ENCODE data around the gene COPE. TPM values are rescaled to one million over a fixed set of nuclear protein-coding genes. Genes with fewer than 3 reads are reported as not detected.
"Not testable (repeated sequence)": the region's sequence is repeated elsewhere in the genome, so short reads cannot be mapped to it uniquely, and the experiment has no call there.

COPE gene
- total RNA-seq, 1 donor from 2014 or later: 67.8 TPM

- H3K27ac ChIP-seq (ENCODE audit: low read depth, low read length): no peak overlapping the region
- peaks cover 33 to 48% (median 43%) of the 10 kb centered on the region in 3 donors for H3K36me3 ChIP-seq (ENCODE audit: control insufficient read depth in 3 of 3, insufficient read depth in 3 of 3, low read length in 3 of 3)
- no peak overlapping the region for H3K9ac ChIP-seq (ENCODE audit: low read depth in 1 of 3, low read length in 3 of 3)
- no peaks in the 10 kb centered on the region for H3K27me3 ChIP-seq (ENCODE audit: control insufficient read depth in 3 of 3, insufficient read depth in 3 of 3, low read length in 3 of 3)
- peaks cover 0 to 3% (median 0%) of the 10 kb centered on the region in 3 donors for H3K4me1 ChIP-seq (ENCODE audit: control insufficient read depth in 3 of 3, insufficient read depth in 3 of 3, low read length in 3 of 3)
- H3K9me3 ChIP-seq (ENCODE audit: control insufficient read depth in 3 of 3, low read length in 3 of 3): no peaks in the 10 kb centered on the region
- H3K4me3 ChIP-seq (ENCODE audit: low read length in 3 of 3): no peak overlapping the region
These were observed 15.8 kb downstream of the COPE start for GRCh38 chr19:18903156-18904037.

- not testable (repeated sequence) for H3K9ac ChIP-seq (ENCODE audit: low read depth in 1 of 3, low read length in 3 of 3); H3K4me3 ChIP-seq (ENCODE audit: low read length in 3 of 3); H3K27me3 ChIP-seq (ENCODE audit: control insufficient read depth in 3 of 3, insufficient read depth in 3 of 3, low read length in 3 of 3); H3K27ac ChIP-seq (ENCODE audit: low read depth, low read length); H3K9me3 ChIP-seq (ENCODE audit: control insufficient read depth in 3 of 3, low read length in 3 of 3); H3K4me1 ChIP-seq (ENCODE audit: control insufficient read depth in 3 of 3, insufficient read depth in 3 of 3, low read length in 3 of 3)
- peaks cover 29 to 43% (median 39%) of the 10 kb centered on the region in 3 donors for H3K36me3 ChIP-seq (ENCODE audit: control insufficient read depth in 3 of 3, insufficient read depth in 3 of 3, low read length in 3 of 3)
These were observed 16.7 kb downstream of the COPE start for GRCh38 chr19:18902519-18902918.

- no peak overlapping the region for H3K4me3 ChIP-seq (ENCODE audit: low read length in 3 of 3)
- no peaks in the 10 kb centered on the region for H3K9me3 ChIP-seq (ENCODE audit: control insufficient read depth in 3 of 3, low read length in 3 of 3)
- no peak overlapping the region for H3K9ac ChIP-seq (ENCODE audit: low read depth in 1 of 3, low read length in 3 of 3)
- H3K4me1 ChIP-seq (ENCODE audit: control insufficient read depth in 3 of 3, insufficient read depth in 3 of 3, low read length in 3 of 3): peaks cover 3 to 7% (median 4%) of the 10 kb centered on the region in 3 donors
- H3K36me3 ChIP-seq (ENCODE audit: control insufficient read depth in 3 of 3, insufficient read depth in 3 of 3, low read length in 3 of 3): peaks cover 23 to 38% (median 31%) of the 10 kb centered on the region in 3 donors
- no peaks in the 10 kb centered on the region for H3K27me3 ChIP-seq (ENCODE audit: control insufficient read depth in 3 of 3, insufficient read depth in 3 of 3, low read length in 3 of 3)
- no peak overlapping the region for H3K27ac ChIP-seq (ENCODE audit: low read depth, low read length)
These were observed 17.7 kb downstream of the COPE start for GRCh38 chr19:18901491-18901890.

- no peak overlapping the region for H3K9ac ChIP-seq (ENCODE audit: low read depth in 1 of 3, low read length in 3 of 3)
- no peak overlapping the region for H3K27ac ChIP-seq (ENCODE audit: low read depth, low read length)
- no peaks in the 10 kb centered on the region for H3K27me3 ChIP-seq (ENCODE audit: control insufficient read depth in 3 of 3, insufficient read depth in 3 of 3, low read length in 3 of 3)
- peaks cover 18 to 32% (median 27%) of the 10 kb centered on the region in 3 donors for H3K36me3 ChIP-seq (ENCODE audit: control insufficient read depth in 3 of 3, insufficient read depth in 3 of 3, low read length in 3 of 3)
- H3K4me1 ChIP-seq (ENCODE audit: control insufficient read depth in 3 of 3, insufficient read depth in 3 of 3, low read length in 3 of 3): peaks cover 3 to 7% (median 4%) of the 10 kb centered on the region in 3 donors
- H3K9me3 ChIP-seq (ENCODE audit: control insufficient read depth in 3 of 3, low read length in 3 of 3): no peaks in the 10 kb centered on the region
- no peak overlapping the region for H3K4me3 ChIP-seq (ENCODE audit: low read length in 3 of 3)
These were observed 18.3 kb downstream of the COPE start for GRCh38 chr19:18900700-18901481.

DNA sequence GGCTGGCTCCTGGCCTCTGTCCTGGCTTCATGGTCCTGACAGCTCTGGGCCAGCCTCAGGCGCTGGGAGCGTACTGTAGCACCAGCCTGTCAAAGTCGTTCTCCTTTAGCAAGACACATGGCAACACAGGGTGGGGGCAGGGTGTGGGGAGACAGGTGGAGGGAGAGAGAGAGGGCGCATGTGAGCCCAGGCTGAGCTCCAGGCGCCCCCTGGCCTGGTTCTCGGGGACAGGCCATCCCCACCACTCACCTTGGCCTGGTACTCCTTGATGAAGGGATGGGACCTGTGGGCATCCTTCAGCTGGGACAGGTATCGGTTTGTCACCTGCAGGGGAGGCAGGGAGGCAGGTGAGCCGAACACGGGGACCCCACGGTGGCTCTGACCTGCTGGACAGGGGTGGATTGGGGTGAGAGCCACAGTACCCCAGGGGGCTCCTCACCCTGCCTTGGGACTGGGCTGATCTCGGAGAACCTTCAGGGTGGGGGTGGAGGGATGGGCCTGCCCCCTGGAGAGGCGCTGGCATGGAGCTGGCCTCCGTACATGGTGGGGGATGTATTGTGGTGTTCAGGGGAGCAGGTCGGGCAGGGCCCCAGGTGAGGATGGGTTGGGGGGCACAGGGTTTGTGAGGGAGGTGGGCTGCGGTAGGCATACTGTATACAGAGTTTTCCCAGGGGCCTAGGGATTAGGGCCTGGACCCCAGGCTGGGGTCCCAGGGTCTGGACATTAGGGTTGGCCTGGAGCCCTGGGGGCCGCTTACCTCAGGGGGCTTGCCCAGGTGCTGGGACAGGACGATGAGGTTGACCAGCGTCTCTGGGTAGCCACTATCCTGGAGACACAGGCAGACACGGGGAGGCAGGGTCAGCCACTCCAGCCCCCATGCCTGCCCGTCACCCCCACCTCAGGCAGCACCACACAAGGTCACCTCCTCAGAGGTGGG is 19.3 kb downstream of the COPE start:
- H3K36me3 ChIP-seq (ENCODE audit: control insufficient read depth in 3 of 3, insufficient read depth in 3 of 3, low read length in 3 of 3): peaks cover 12 to 24% (median 22%) of the 10 kb centered on the region in 3 donors
- peaks cover 7 to 14% (median 9%) of the 10 kb centered on the region in 3 donors for H3K4me1 ChIP-seq (ENCODE audit: control insufficient read depth in 3 of 3, insufficient read depth in 3 of 3, low read length in 3 of 3)
- no peak overlapping the region for H3K4me3 ChIP-seq (ENCODE audit: low read length in 3 of 3)
- peaks cover 0 to 2% (median 0%) of the 10 kb centered on the region in 3 donors for H3K27me3 ChIP-seq (ENCODE audit: control insufficient read depth in 3 of 3, insufficient read depth in 3 of 3, low read length in 3 of 3)
- H3K9ac ChIP-seq (ENCODE audit: low read depth in 1 of 3, low read length in 3 of 3): no peak overlapping the region
- no peaks in the 10 kb centered on the region for H3K9me3 ChIP-seq (ENCODE audit: control insufficient read depth in 3 of 3, low read length in 3 of 3)
- H3K27ac ChIP-seq (ENCODE audit: low read depth, low read length): no peak overlapping the region

GRCh38 chr19:18898607-18899408 is 20.4 kb downstream of the COPE start:
- Histone ChIP-seq H3K36me3 (ENCODE audit: control insufficient read depth in 3 of 3, insufficient read depth in 3 of 3, low read length in 3 of 3) (peaks cover 10 to 18% (median 17%) of the 10 kb centered on the region in 3 donors), H3K9ac (ENCODE audit: low read depth in 1 of 3, low read length in 3 of 3) (no peak overlapping the region), H3K27me3 (ENCODE audit: control insufficient read depth in 3 of 3, insufficient read depth in 3 of 3, low read length in 3 of 3) (peaks cover 0 to 6% (median 3%) of the 10 kb centered on the region in 3 donors), H3K9me3 (ENCODE audit: control insufficient read depth in 3 of 3, low read length in 3 of 3) (no peaks in the 10 kb centered on the region), H3K4me3 (ENCODE audit: low read length in 3 of 3) (no peak overlapping the region), H3K4me1 (ENCODE audit: control insufficient read depth in 3 of 3, insufficient read depth in 3 of 3, low read length in 3 of 3) (peaks cover 14 to 23% (median 17%) of the 10 kb centered on the region in 3 donors), H3K27ac (ENCODE audit: low read depth, low read length) (no peak overlapping the region)

GRCh38 chr19:18898081-18898606 is 21.0 kb downstream of the COPE start:
- no peaks in the 10 kb centered on the region for H3K9me3 ChIP-seq (ENCODE audit: control insufficient read depth in 3 of 3, low read length in 3 of 3)
- H3K4me3 ChIP-seq (ENCODE audit: low read length in 3 of 3): no peak overlapping the region
- peaks cover 10 to 18% (median 17%) of the 10 kb centered on the region in 3 donors for H3K36me3 ChIP-seq (ENCODE audit: control insufficient read depth in 3 of 3, insufficient read depth in 3 of 3, low read length in 3 of 3)
- H3K4me1 ChIP-seq (ENCODE audit: control insufficient read depth in 3 of 3, insufficient read depth in 3 of 3, low read length in 3 of 3): peaks cover 17 to 29% (median 20%) of the 10 kb centered on the region in 3 donors
- H3K27me3 ChIP-seq (ENCODE audit: control insufficient read depth in 3 of 3, insufficient read depth in 3 of 3, low read length in 3 of 3): peaks cover 0 to 6% (median 3%) of the 10 kb centered on the region in 3 donors
- H3K27ac ChIP-seq (ENCODE audit: low read depth, low read length): no peak overlapping the region
- H3K9ac ChIP-seq (ENCODE audit: low read depth in 1 of 3, low read length in 3 of 3): peak overlapping the region in 1 of 3 donors; percentile 25

GRCh38 chr19:18897094-18898029 is 21.8 kb downstream of the COPE start:
- Histone ChIP-seq H3K9ac (ENCODE audit: low read depth in 1 of 3, low read length in 3 of 3) (no peak overlapping the region), H3K36me3 (ENCODE audit: control insufficient read depth in 3 of 3, insufficient read depth in 3 of 3, low read length in 3 of 3) (peaks cover 7 to 17% (median 14%) of the 10 kb centered on the region in 3 donors), H3K27ac (ENCODE audit: low read depth, low read length) (no peak overlapping the region), H3K27me3 (ENCODE audit: control insufficient read depth in 3 of 3, insufficient read depth in 3 of 3, low read length in 3 of 3) (peaks cover 0 to 6% (median 3%) of the 10 kb centered on the region in 3 donors), H3K4me1 (ENCODE audit: control insufficient read depth in 3 of 3, insufficient read depth in 3 of 3, low read length in 3 of 3) (peaks cover 18 to 30% (median 25%) of the 10 kb centered on the region in 3 donors), H3K4me3 (ENCODE audit: low read length in 3 of 3) (no peak overlapping the region), H3K9me3 (ENCODE audit: control insufficient read depth in 3 of 3, low read length in 3 of 3) (no peaks in the 10 kb centered on the region)

Measured in skeletal muscle tissue (tissue), 4 donors.